ENCODE data around the gene MERTK.
"Not testable (repeated sequence)": the region's sequence is repeated elsewhere in the genome, so short reads cannot be mapped to it uniquely, and the experiment has no call there.

Gene MERTK

GRCh38 chr2:111903930-111904439 lies 5.6 kb downstream of the MERTK start:
- DNase-seq (ENCODE audit: low spot score), result no peak
- TF ChIP-seq, protein P1, sequence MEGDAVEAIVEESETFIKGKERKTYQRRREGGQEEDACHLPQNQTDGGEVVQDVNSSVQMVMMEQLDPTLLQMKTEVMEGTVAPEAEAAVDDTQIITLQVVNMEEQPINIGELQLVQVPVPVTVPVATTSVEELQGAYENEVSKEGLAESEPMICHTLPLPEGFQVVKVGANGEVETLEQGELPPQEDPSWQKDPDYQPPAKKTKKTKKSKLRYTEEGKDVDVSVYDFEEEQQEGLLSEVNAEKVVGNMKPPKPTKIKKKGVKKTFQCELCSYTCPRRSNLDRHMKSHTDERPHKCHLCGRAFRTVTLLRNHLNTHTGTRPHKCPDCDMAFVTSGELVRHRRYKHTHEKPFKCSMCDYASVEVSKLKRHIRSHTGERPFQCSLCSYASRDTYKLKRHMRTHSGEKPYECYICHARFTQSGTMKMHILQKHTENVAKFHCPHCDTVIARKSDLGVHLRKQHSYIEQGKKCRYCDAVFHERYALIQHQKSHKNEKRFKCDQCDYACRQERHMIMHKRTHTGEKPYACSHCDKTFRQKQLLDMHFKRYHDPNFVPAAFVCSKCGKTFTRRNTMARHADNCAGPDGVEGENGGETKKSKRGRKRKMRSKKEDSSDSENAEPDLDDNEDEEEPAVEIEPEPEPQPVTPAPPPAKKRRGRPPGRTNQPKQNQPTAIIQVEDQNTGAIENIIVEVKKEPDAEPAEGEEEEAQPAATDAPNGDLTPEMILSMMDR (IDR thresholded peaks at IDR 0.05; ENCODE audit: extremely low read depth, insufficient read depth, missing control alignments), result no peak
- in situ Hi-C loops (cut with MboI; ENCODE audit: low pct_unique_long_range_greater_than_20kb, low sequenced_read_pairs, unreplicated experiment), result no loop called here

GRCh38 chr2:111904726-111905474 lies 6.5 kb downstream of the MERTK start:
- in situ Hi-C loops (cut with MboI; ENCODE audit: low pct_unique_long_range_greater_than_20kb, low sequenced_read_pairs, unreplicated experiment), result no loop called here
- no peak for DNase-seq (ENCODE audit: low spot score)
- TF ChIP-seq, protein P1 (IDR thresholded peaks at IDR 0.05; ENCODE audit: extremely low read depth, insufficient read depth, missing control alignments), result no peak

DNA sequence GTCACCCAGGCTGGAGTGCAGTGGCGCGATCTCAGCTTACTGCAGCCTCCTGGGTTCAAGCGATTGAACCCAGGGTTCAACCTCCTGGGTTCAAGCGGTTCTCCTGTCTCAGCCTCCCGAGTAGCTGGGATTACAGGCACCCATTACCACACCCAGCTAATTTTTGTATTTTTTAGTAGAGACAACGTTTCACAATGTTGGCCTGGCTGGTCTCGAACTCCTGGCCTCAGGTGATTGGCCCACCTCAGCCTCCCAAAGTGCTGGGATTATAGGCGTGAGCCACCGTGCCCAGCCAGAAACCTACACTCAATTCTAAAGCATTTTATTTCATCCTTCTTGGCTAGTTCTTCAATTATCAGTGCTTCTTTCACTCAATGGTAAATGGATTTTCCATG lies 7.1 kb downstream of the MERTK start:
- in situ Hi-C loops (cut with MboI; ENCODE audit: low pct_unique_long_range_greater_than_20kb, low sequenced_read_pairs, unreplicated experiment); DNase-seq (ENCODE audit: low spot score): not testable (repeated sequence)

DNA sequence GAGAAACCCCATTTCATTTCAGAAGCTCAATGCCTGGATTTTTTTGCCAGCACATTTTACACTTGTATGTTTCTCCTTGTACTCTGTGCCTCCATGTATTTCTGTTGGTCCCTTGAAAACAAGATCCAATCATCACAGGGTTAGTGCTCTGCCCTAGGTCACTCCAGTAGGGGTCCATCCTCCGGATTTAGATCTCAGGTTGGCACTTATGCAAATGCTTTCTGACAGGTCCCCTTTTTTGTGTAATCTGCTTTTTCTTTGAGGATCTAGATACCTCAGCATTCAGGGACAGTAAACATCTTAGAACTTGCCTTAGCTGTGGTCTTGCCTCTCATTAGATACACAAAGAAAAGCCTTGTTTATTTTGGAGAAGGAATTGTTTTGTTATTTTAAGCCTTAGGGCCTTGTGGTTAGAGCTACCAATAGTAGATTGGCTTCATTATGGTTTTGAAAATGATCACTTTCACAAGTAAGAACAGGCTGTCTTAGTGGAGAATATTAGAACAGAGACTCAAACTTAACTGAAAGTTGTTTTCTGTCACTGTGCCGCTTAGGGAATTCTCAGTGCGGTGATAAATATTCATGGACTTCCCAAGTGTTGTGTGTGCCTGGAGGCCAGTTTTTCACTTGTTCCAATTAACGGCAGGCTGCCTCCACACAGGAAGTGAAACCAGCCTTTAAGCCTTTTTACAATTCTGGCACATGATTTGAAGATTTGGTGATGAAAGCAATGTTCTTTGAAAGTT lies 7.8 kb downstream of the MERTK start:
- in situ Hi-C loops (cut with MboI; ENCODE audit: low pct_unique_long_range_greater_than_20kb, low sequenced_read_pairs, unreplicated experiment), result no loop called here
- DNase-seq (ENCODE audit: low spot score), result no peak
- TF ChIP-seq, protein P1 (IDR thresholded peaks at IDR 0.05; ENCODE audit: extremely low read depth, insufficient read depth, missing control alignments), result no peak

DNA sequence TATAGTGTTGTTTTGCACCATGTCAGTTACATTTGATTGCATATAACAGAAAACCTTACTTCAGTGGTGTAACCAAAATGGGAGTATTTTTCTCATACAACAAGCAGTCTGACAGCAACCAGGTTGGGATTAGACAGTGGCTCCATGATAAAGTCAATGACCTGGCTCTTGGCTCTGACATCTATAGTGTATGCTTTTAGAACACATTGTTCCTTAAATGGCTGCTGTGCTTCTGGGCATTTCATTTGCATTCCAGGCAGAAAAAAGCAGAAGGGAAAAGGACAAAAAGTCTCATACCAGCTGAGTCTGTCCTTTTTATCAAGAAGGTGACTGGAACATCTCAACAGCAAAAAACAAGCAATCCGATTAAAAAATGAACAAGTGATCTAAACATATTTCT lies 10.2 kb downstream of the MERTK start:
- TF ChIP-seq, protein P1 (IDR thresholded peaks at IDR 0.05; ENCODE audit: extremely low read depth, insufficient read depth, missing control alignments), result no peak
- in situ Hi-C loops (cut with MboI; ENCODE audit: low pct_unique_long_range_greater_than_20kb, low sequenced_read_pairs, unreplicated experiment), result no loop called here
- DNase-seq (ENCODE audit: low spot score), result no peak

GRCh38 chr2:111909079-111909478 lies 10.7 kb downstream of the MERTK start:
- DNase-seq (ENCODE audit: low spot score), result no peak
- TF ChIP-seq, protein P1 (IDR thresholded peaks at IDR 0.05; ENCODE audit: extremely low read depth, insufficient read depth, missing control alignments), result no peak
- in situ Hi-C loops (cut with MboI; ENCODE audit: low pct_unique_long_range_greater_than_20kb, low sequenced_read_pairs, unreplicated experiment), result no loop called here

DNA sequence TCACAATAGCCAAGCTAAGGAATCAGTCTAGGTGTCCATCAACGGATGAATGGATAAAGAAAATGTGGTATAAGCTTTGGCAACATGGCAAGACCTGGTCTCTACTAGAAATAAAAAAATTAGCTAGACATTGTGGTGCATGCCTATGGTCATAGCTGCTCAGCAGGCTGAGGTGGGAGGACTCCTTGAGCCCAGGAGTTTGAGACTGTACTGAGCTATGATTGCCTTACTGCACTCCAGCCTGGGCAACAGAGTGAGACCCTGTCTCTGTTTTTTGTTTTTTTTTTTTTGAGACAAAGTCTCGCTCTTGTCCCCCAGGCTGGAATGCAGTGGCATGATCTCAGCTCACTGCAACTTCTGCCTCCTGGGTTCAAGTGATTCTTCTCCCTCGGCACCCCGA lies 11.6 kb downstream of the MERTK start:
- in situ Hi-C loops (cut with MboI; ENCODE audit: low pct_unique_long_range_greater_than_20kb, low sequenced_read_pairs, unreplicated experiment); DNase-seq (ENCODE audit: low spot score): not testable (repeated sequence)
